ENCODE results near the gene ERCC4.

Gene ERCC4

GRCh38 chr16:13948086-13948485, 28.1 kb downstream of the ERCC4 start:
- no peak for DNase-seq (ENCODE audit: low read depth)

GRCh38 chr16:13950821-13951547, 31.0 kb downstream of the ERCC4 start:
- DNase-seq (ENCODE audit: low read depth): no peak

DNA sequence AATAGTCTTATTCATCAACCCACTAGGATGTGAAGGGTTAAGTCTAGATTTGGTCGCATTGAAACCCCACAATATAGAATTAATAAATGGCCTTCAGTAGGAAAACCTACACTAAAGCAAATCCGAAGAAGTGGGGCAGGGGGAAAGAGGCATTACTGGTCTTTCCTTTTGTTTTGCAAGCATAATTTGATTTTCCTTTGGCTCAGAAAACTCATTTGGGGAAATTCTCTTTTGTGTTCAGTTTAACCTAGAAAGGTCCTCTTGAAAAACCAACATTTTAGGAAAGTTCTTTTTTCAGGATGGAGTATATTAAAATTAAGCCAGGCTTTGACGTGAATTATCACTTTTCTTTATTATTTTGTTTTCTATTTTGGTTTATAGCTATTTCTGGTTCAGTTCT, 31.7 kb downstream of the ERCC4 start:
- no peak for DNase-seq (ENCODE audit: low read depth)

GRCh38 chr16:13953501-13953900, 33.5 kb downstream of the ERCC4 start:
- no peak for DNase-seq (ENCODE audit: low read depth)

DNA sequence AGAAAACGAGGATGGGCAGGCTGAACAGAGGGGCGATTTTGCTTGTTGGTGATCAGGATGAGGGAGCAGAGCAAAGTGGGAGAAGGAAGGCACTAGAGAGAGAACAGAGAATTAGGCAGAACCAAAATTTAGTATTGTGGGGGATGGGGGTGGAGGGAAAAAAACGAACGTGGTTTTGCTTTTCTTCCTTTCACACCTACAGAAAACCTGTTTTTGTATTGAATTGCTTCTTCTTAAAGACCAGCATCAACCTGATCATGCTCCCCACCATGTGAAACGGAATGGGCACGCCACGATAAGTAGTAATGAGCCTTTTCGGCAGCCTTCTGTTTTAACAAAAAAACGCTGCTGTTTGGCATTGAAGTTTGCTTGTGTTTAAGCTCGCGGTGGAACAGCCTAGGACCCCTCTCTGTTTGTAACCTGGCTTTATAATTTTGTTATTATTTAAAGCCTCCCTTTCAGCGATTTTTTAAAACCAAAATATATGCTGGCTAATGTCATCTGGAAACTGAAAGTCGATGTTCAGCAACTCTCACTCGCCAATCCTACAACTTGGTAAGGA, 36.8 kb downstream of the ERCC4 start:
- no peak for DNase-seq (ENCODE audit: low read depth)

GRCh38 chr16:13957197-13958078, 37.5 kb downstream of the ERCC4 start:
- DNase-seq (ENCODE audit: low read depth): no peak

DNA sequence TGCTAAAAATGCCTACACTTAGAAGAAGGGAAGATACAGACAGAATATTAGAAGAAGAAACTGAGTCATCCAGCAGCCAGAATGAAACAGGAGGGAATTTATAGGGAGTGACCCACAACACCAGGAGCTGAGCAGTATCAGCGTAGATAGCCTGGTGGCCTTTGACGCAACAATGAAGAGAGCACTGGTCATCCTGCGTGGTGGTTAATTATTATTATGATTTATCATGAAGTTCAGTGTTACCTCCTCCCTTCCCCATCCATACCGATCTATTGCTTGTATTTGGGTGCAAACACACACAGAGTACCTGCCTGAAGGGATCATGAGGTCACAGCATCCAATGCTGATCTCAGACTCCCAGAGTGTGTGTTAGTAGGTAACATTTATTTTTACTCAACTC, 38.5 kb downstream of the ERCC4 start:
- DNase-seq (ENCODE audit: low read depth): no peak

- no peak for DNase-seq (ENCODE audit: low read depth)
Measured at GRCh38 chr16:13959626-13960025, 39.7 kb downstream of the ERCC4 start.

- DNase-seq (ENCODE audit: low read depth): no peak
Measured at GRCh38 chr16:13961099-13961811, 41.3 kb downstream of the ERCC4 start.

GRCh38 chr16:13962232-13962631, 42.3 kb downstream of the ERCC4 start:
- DNase-seq (ENCODE audit: low read depth): no peak

DNA sequence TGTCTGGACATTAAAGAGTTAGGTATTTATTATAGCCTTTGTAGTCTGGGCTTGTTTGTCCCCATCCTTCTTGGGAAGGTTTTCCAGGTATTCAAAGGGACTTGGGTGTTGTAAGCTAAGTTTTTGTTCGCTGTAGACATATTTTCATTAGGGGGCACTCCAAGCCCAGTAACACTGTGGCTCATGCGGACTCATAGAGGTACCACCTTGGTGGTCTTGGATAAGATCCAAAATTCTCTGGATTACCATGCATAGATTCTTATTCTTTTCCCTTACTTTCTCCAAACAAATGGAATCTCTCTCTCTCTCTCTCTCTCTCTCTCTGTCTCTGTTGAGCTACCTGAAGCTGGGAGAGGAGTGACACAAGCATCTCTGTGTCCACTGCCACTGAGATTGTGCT, 48.9 kb downstream of the ERCC4 start:
- no peak for DNase-seq (ENCODE audit: low read depth)

DNA sequence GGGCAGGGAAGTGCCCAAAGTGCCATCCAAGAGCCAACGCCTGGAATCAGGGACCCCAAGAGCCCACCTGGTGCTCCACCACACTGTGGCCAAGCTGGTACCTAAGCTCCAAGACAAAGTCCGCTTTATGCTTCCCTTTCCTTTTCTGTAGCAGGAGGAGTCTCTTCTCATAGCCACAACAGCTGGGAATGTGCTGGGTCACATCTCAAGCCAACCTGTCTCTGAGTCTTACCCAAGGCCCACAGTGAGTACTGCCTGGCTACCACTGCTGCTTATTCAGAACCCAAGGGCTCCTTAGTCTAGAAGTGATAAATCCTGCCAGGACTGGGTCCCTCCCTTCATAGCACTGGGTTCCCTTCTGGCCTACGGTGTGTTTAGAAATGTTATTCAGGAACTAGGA, 49.8 kb downstream of the ERCC4 start:
- DNase-seq (ENCODE audit: low read depth): no peak

GRCh38 chr16:13970708-13971422, 50.9 kb downstream of the ERCC4 start:
- no peak for DNase-seq (ENCODE audit: low read depth)

GRCh38 chr16:13973321-13974023, 53.5 kb downstream of the ERCC4 start:
- no peak for DNase-seq (ENCODE audit: low read depth)

DNA sequence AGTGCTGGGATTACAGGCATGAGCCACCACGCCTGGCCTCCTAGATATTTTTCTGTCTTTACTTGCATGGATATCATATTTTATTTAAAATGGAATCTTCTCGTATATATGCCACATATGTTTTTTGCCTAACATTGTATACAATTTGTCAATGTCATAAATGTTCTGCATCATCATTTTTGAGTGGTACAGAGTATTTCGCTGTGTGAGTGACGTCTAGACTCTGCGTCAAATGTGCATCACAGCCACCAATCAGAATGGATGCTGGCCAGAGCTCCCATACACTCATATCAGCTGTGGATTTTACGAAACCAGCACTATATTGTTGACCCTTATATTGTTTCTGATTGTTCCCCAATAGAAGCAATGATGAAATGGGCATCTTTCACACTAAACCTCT, 57.2 kb downstream of the ERCC4 start:
- no peak for DNase-seq (ENCODE audit: low read depth)

DNA sequence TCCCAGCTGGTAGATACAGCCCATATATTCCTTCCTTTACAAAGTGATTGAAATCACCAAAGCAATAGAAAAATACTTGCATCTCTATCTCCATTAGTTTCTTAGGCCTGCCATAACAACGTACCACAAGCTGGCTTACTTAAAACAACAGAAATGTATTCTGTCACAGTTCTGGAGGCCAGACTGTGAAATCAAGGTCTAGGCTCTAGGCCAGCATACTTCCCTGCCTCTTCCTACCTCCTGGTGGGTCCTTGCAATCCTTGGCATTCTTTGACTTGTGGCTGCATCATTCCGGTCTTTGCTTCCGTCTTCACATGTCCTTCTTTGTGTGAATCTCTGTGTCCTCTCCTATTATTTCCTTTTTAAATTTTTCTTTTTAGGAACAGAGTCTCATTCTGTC, 62.5 kb downstream of the ERCC4 start:
- no peak for DNase-seq (ENCODE audit: low read depth)

- no peak for DNase-seq (ENCODE audit: low read depth)
Measured at GRCh38 chr16:13983625-13984024, 63.7 kb downstream of the ERCC4 start.

- no peak for DNase-seq (ENCODE audit: low read depth)
Measured at GRCh38 chr16:13984794-13985193, 64.8 kb downstream of the ERCC4 start.

- no peak for DNase-seq (ENCODE audit: low read depth)
Measured at GRCh38 chr16:13988038-13988437, 68.1 kb downstream of the ERCC4 start.

GRCh38 chr16:13992322-13992721, 72.4 kb downstream of the ERCC4 start:
- no peak for DNase-seq (ENCODE audit: low read depth)

GRCh38 chr16:13992976-13993375, 73.0 kb downstream of the ERCC4 start:
- no peak for DNase-seq (ENCODE audit: low read depth)
